Activated T-helper 1 cell treated with anti-CD3 and anti-CD28 coated beads, Interleukin-12 subunit alpha, Interleukin-12 subunit beta, Interleukin-2, Interleukin-4 antibody, amounts not matched to agents 30 ng/mL and 10 ng/mL and 1 ng/mL, durations not matched to agents 14 hours and 24 hours and 36 hours (primary cell): ENCODE data around the gene ZNF280D. TPM values are rescaled to one million over a fixed set of nuclear protein-coding genes. Genes with fewer than 3 reads are reported as not detected.
"Not testable (repeated sequence)": the region's sequence is repeated elsewhere in the genome, so short reads cannot be mapped to it uniquely, and the experiment has no call there.

Experiments
- DNase-seq: peaks from one replicate; pipeline ENCODE4 v3.0.0; 2021; ENCODE audit warnings: low spot score
- H3K27ac Mint-ChIP-seq: one replicate; pipeline ENCODE4 v1.8.0; 2021; ENCODE audit warnings: mild to moderate bottlenecking, mixed read lengths
- H3K27me3 Mint-ChIP-seq: one replicate; pipeline ENCODE4 v1.8.0; 2022; ENCODE audit warnings: mild to moderate bottlenecking, moderate library complexity, mixed read lengths; ENCODE audit not compliant: insufficient read depth
- H3K36me3 Mint-ChIP-seq: one replicate; pipeline ENCODE4 v1.8.0; 2021; ENCODE audit warnings: low read depth, mixed read lengths
- H3K4me1 Mint-ChIP-seq: one replicate; pipeline ENCODE4 v1.8.0; 2021; ENCODE audit warnings: low read depth, mixed read lengths
- H3K4me3 Mint-ChIP-seq: one replicate; pipeline ENCODE4 v1.8.0; 2021; ENCODE audit warnings: mild to moderate bottlenecking, moderate library complexity, mixed read lengths
- H3K9me3 Mint-ChIP-seq: one replicate; pipeline ENCODE4 v1.8.0; 2021; ENCODE audit warnings: mixed read lengths
- intact Hi-C: fragments of 100-400 bp; cut with micrococcal nuclease; formaldehyde crosslinking; loops from one replicate; pipeline ENCODE4 v1.15.1; 2024
- total RNA-seq: library from RNA; stranded (reverse); gene quantifications from 2 replicates; pipeline ENCODE4 v1.2.3, GENCODE V29; 2022

Gene ZNF280D
- total RNA-seq, 1 donor from 2014 or later: 29.9 TPM

- intact Hi-C loops: no loop called here
- H3K9me3 Mint-ChIP-seq: no peaks in the 10 kb centered on the region
- H3K27me3 Mint-ChIP-seq: no peaks in the 10 kb centered on the region
- H3K36me3 Mint-ChIP-seq: peaks cover 56% of the 10 kb centered on the region
- no peak overlapping the region for H3K27ac Mint-ChIP-seq
- DNase-seq: no peak
- H3K4me1 Mint-ChIP-seq: peaks cover 50% of the 10 kb centered on the region
- H3K4me3 Mint-ChIP-seq: no peak overlapping the region
These were observed 9.1 kb downstream of the ZNF280D start for GRCh38 chr15:56724232-56724631.

GRCh38 chr15:56723787-56724186, 9.5 kb downstream of the ZNF280D start:
- peaks cover 50% of the 10 kb centered on the region for H3K4me1 Mint-ChIP-seq
- no peak overlapping the region for H3K27ac Mint-ChIP-seq
- no peaks in the 10 kb centered on the region for H3K27me3 Mint-ChIP-seq
- no peak for DNase-seq
- intact Hi-C loops: no loop called here
- H3K4me3 Mint-ChIP-seq: no peak overlapping the region
- peaks cover 54% of the 10 kb centered on the region for H3K36me3 Mint-ChIP-seq
- H3K9me3 Mint-ChIP-seq: no peaks in the 10 kb centered on the region

DNA sequence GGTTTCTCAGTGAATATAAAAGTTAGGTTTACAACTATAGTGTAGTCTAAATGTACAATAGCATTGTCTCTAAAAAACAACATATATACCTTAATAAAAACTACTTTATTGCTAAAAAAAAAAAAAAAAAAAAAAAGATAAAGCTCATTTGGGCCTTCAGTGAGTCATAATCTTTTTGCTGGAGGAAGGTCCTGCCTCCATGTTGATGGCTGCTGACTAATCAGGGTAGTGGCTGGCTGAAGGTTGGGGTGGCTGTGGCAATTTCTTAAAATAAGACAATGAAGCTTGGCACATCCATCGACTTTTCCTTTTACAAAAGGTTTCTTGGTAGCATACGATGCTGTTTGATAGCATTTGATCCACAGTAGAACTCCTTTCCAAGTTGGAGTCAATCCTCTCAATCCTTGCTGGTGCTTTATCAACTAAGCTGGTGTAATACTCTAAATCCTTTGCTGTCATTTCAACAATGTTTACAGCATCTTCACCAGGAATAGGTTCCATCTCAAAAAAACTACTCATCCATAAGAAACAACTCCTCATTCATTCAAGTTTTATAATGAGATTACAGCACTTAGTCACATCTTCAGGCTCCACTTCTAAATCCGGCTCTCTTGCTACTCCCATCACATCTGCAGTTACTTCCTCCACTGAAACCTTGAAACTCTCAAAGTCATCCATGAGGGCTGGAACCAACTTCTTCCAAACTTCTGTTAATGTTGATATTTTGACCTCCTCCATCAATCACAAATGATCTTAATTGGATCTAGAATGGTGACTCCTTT, 13.3 kb downstream of the ZNF280D start:
- no peak overlapping the region for H3K27ac Mint-ChIP-seq
- intact Hi-C loops: no loop called here
- DNase-seq: no peak
- H3K4me1 Mint-ChIP-seq: peaks cover 48% of the 10 kb centered on the region
- H3K27me3 Mint-ChIP-seq: no peaks in the 10 kb centered on the region
- H3K36me3 Mint-ChIP-seq: peaks cover 45% of the 10 kb centered on the region
- H3K9me3 Mint-ChIP-seq: no peaks in the 10 kb centered on the region
- H3K4me3 Mint-ChIP-seq: no peak overlapping the region

GRCh38 chr15:56719021-56719612, 14.2 kb downstream of the ZNF280D start:
- no peaks in the 10 kb centered on the region for H3K27me3 Mint-ChIP-seq
- intact Hi-C loops: no loop called here
- no peak overlapping the region for H3K4me3 Mint-ChIP-seq
- H3K27ac Mint-ChIP-seq: no peak overlapping the region
- peaks cover 41% of the 10 kb centered on the region for H3K36me3 Mint-ChIP-seq
- H3K9me3 Mint-ChIP-seq: no peaks in the 10 kb centered on the region
- H3K4me1 Mint-ChIP-seq: peaks cover 39% of the 10 kb centered on the region
- DNase-seq: no peak

- Mint-ChIP-seq H3K4me1 (peaks cover 34% of the 10 kb centered on the region), H3K9me3 (no peaks in the 10 kb centered on the region), H3K36me3 (peaks cover 35% of the 10 kb centered on the region), H3K27me3 (no peaks in the 10 kb centered on the region), H3K4me3 (no peak overlapping the region), H3K27ac (no peak overlapping the region)
- intact Hi-C loops: no loop called here
- no peak for DNase-seq
These were observed 14.7 kb downstream of the ZNF280D start for GRCh38 chr15:56718560-56718959.

DNA sequence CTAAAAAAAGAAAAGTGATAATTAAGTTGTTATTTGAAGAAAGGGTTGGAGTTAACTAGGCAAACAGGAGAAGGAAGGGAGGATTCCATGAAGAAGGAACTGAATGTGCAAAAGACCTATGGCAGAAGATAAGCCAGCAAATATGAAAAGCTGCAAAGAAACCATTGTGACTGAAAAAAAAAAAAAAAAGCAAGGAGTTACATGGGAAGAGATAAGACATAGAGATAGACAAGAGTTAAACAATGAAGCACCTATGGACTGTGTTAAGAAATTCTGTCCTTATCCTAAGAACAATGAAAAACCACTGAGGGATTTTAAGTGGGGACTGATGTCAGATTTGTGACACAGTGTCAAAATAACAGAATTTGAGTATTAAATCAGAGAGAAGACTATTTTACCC, 17.0 kb downstream of the ZNF280D start:
- no peak for DNase-seq
- Mint-ChIP-seq H3K9me3 (no peaks in the 10 kb centered on the region), H3K36me3 (peaks cover 22% of the 10 kb centered on the region), H3K27me3 (no peaks in the 10 kb centered on the region), H3K4me3 (no peak overlapping the region), H3K4me1 (peaks cover 26% of the 10 kb centered on the region), H3K27ac (no peak overlapping the region)
- intact Hi-C loops: no loop called here

- intact Hi-C loops: no loop called here
These were observed 18.1 kb downstream of the ZNF280D start for GRCh38 chr15:56715220-56715619.

DNA sequence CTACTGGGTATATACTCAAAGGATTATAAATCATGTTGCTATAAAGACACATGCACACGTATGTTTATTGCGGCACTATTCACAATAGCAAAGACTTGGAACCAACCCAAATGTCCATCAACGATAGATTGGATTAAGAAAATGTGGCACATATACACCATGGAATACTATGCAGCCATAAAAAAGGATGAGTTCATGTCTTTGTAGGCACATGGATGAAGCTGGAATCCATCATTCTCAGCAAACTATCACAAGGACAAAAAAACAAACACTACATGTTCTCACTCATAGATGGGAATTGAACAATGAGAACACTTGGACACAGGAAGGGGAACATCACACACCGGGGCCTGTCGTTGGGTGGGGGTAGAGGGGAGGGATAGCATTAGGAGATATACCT, 23.8 kb downstream of the ZNF280D start:
- H3K27me3 Mint-ChIP-seq, DNase-seq, intact Hi-C loops, H3K4me1 Mint-ChIP-seq, H3K27ac Mint-ChIP-seq, H3K9me3 Mint-ChIP-seq, H3K36me3 Mint-ChIP-seq, H3K4me3 Mint-ChIP-seq: not testable (repeated sequence)

More at GRCh38 chr15:56715220-56715619, 18.1 kb downstream of the ZNF280D start:
- Mint-ChIP-seq H3K27ac (no peak overlapping the region), H3K9me3 (no peaks in the 10 kb centered on the region), H3K4me3 (no peak overlapping the region), H3K27me3 (no peaks in the 10 kb centered on the region), H3K4me1 (peaks cover 22% of the 10 kb centered on the region), H3K36me3 (peaks cover 20% of the 10 kb centered on the region)
- no peak for DNase-seq

DNA sequence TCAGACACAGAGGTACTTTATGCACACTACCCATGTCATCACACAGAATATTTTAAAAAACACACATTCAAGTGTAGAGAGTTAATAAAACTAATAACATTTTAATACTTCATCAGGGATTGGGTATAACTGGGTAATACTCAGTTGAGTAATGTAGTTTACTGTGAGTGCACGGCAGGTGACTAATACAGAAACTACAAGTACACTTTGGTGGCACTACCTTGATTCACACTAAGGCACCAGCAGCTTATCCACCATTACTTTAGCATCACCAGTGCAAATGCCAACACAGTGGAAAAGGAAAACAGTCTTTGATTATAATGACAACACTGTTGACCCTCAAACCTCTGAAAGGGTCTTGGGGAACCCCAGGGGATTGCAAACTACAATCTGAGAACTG, 33.6 kb downstream of the ZNF280D start:
- no peaks in the 10 kb centered on the region for H3K27me3 Mint-ChIP-seq
- no peak overlapping the region for H3K27ac Mint-ChIP-seq
- H3K4me3 Mint-ChIP-seq: no peak overlapping the region
- DNase-seq: no peak
- peaks cover 27% of the 10 kb centered on the region for H3K36me3 Mint-ChIP-seq
- intact Hi-C loops: no loop called here
- no peaks in the 10 kb centered on the region for H3K4me1 Mint-ChIP-seq
- H3K9me3 Mint-ChIP-seq: no peaks in the 10 kb centered on the region

- no peak for DNase-seq
- Mint-ChIP-seq H3K4me1 (no peaks in the 10 kb centered on the region), H3K36me3 (peaks cover 21% of the 10 kb centered on the region), H3K27me3 (no peaks in the 10 kb centered on the region), H3K27ac (no peak overlapping the region), H3K4me3 (no peak overlapping the region), H3K9me3 (no peaks in the 10 kb centered on the region)
- intact Hi-C loops: no loop called here
These were observed 35.0 kb downstream of the ZNF280D start for GRCh38 chr15:56698270-56698669.

DNA sequence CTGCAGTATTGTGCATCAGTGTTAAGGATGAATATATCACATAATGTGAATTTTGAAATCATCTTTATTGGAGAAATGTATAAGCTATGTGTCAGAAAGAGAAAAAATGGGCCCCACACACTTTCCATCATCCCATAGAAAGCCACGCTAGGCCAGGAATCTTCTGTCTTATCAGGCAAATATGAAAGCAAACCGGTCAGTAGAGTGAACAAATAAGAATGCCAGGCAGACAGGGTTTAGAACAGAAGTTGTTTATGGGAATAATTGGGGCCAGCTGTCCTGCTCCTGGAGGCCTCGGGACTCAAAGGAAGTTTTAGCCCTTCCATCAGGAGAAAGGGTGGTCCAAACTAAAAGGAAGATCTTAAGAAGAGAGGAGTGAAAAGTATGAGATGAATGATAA, 39.5 kb downstream of the ZNF280D start:
- H3K4me1 Mint-ChIP-seq: no peaks in the 10 kb centered on the region
- intact Hi-C loops: no loop called here

DNA sequence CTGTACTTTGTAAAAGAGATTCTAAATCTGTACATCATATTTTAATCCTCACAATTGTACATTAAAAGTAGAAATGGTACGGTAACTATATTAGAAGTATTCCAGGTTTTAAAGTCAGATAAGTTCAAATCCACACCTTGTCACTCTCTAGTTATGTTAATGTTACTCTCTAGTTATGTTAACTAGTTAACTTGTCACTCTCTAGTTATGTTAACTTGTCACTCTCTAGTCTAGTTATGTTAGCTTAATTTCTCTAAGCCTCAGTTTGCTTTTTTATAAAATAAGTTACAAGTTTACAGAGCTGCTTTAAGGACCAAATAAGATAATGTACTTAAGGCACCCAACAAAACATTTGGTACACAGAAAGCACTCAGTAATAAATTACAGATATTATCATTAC, 42.6 kb downstream of the ZNF280D start:
- Mint-ChIP-seq H3K9me3 (no peaks in the 10 kb centered on the region), H3K36me3 (no peaks in the 10 kb centered on the region), H3K27ac (no peak overlapping the region), H3K4me1 (no peaks in the 10 kb centered on the region), H3K27me3 (no peaks in the 10 kb centered on the region), H3K4me3 (no peak overlapping the region)
- DNase-seq: no peak
- intact Hi-C loops: no loop called here

More for the DNA sequence above, 39.5 kb downstream of the ZNF280D start:
- Mint-ChIP-seq H3K27ac (no peak overlapping the region), H3K9me3 (no peaks in the 10 kb centered on the region), H3K36me3 (peaks cover 5% of the 10 kb centered on the region), H3K27me3 (no peaks in the 10 kb centered on the region), H3K4me3 (no peak overlapping the region)
- DNase-seq: no peak

- Mint-ChIP-seq H3K27ac (no peak overlapping the region), H3K9me3 (no peaks in the 10 kb centered on the region), H3K27me3 (no peaks in the 10 kb centered on the region), H3K36me3 (peaks cover 3% of the 10 kb centered on the region), H3K4me3 (no peak overlapping the region), H3K4me1 (no peaks in the 10 kb centered on the region)
- DNase-seq: no peak
- intact Hi-C loops: no loop called here
These were observed 49.4 kb downstream of the ZNF280D start for GRCh38 chr15:56683908-56684307.
